SU-DHL-6 (cell line): Measurements from ENCODE around the gene ANP32A.

Source experiments
- CTCF ChIP-seq: fragments of 200-600 bp; sonication (generic); IDR thresholded peaks from one replicate; pipeline ENCODE4 v1.5.1; 2017; ENCODE audit warnings: antibody characterized with exemption, mild to moderate bottlenecking, low read length, moderate library complexity; ENCODE audit not compliant: insufficient read depth, poor library complexity, severe bottlenecking
- EZH2phosphoT487 ChIP-seq: fragments of 200-600 bp; sonication (generic), shearing (Covaris generic); conservative IDR thresholded peaks from 2 replicates; pipeline ENCODE4 v1.6.1; 2018; ENCODE audit warnings: mild to moderate bottlenecking, antibody characterized with exemption, low read length, moderate library complexity, mixed read lengths

- no peak for TF ChIP-seq EZH2phosphoT487
- no peak for TF ChIP-seq CTCF
Measured at GRCh38 chr15:68809517-68809916, 11.2 kb downstream of the ANP32A start.
